ENCODE measurements around the gene FER.

FER gene

DNA sequence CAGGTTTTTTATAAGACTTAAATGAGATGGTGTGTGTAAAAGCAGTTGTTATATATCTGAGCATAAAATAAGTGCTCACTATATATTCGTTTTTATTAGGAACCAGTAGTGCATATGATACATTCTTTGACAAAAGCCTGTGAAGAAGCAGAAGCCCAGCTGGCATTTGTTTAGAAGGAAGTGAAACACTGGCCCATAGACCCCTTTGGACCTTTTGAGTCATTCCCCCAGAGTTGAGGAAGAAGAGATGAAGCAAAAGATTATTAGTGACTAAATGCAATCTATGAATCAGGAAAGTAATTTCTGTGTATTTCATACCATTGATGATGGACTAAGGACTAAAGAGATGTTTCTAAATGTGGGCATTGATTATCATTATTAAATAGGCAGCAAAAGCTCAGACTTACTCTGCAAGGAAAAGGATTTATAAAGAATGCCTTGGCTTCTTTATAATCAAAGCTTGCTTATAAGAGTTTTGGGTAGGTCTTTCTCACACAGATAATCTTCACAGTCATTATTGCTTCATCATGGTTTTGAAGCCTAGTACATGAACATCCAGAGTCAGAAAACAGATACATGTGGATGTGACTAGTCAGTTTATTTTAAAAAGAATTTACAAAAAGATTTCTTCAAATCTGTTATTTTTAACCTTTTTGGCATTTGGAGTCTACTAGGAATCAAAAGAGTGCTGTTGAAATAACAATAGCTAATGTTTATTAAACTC is 16.9 kb upstream of the FER start:
- no peak overlapping the region for H3K27ac ChIP-seq
- TF ChIP-seq, protein P1, sequence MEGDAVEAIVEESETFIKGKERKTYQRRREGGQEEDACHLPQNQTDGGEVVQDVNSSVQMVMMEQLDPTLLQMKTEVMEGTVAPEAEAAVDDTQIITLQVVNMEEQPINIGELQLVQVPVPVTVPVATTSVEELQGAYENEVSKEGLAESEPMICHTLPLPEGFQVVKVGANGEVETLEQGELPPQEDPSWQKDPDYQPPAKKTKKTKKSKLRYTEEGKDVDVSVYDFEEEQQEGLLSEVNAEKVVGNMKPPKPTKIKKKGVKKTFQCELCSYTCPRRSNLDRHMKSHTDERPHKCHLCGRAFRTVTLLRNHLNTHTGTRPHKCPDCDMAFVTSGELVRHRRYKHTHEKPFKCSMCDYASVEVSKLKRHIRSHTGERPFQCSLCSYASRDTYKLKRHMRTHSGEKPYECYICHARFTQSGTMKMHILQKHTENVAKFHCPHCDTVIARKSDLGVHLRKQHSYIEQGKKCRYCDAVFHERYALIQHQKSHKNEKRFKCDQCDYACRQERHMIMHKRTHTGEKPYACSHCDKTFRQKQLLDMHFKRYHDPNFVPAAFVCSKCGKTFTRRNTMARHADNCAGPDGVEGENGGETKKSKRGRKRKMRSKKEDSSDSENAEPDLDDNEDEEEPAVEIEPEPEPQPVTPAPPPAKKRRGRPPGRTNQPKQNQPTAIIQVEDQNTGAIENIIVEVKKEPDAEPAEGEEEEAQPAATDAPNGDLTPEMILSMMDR (conservative IDR thresholded peaks at IDR 0.05): no peak
- no peak for TF ChIP-seq ZFX (IDR thresholded peaks at IDR 0.05)

DNA sequence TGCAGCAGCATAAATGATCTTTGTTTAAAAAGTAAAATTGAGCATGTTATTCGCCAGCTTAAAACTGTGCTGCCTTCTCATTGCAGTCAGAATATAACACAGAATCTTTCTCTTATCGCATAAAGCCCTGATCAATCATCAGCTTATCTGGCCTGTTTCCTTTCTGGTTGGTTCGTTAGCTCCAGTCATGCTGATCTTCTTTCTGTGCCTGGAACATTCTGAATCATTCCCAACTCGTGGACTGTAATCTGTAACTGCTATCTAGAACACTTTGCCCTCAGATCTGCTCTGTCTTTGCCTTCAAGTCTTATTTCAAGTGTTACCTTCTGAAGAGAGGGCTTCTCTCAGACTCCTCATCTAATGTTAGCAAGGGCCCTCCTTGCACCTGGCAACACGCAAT is 11.9 kb upstream of the FER start:
- no peak for TF ChIP-seq ZFX (IDR thresholded peaks at IDR 0.05)
- TF ChIP-seq, protein P1 (conservative IDR thresholded peaks at IDR 0.05): no peak
- H3K27ac ChIP-seq: no peak overlapping the region

DNA sequence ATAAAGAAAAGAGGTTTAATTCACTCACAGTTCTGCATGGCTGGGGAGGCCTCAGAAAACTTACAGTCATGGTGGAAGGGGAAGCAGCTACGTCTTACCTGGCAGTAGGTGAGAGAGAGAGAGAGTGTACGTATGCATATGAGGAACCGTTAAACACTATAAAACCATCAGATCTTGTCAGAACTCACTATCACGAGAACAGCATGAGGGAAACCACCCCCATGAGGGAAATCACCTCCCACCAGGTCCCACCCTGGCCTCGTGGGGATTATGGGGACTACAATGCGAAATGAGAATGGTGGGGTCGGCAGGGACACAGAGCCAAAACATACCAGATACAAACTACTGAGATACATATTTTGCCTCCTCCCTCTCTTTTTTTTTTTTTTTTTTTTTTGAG is 10.8 kb upstream of the FER start:
- TF ChIP-seq, protein P1 (conservative IDR thresholded peaks at IDR 0.05): no peak
- TF ChIP-seq ZFX (IDR thresholded peaks at IDR 0.05): no peak
- H3K27ac ChIP-seq: no peak overlapping the region

DNA sequence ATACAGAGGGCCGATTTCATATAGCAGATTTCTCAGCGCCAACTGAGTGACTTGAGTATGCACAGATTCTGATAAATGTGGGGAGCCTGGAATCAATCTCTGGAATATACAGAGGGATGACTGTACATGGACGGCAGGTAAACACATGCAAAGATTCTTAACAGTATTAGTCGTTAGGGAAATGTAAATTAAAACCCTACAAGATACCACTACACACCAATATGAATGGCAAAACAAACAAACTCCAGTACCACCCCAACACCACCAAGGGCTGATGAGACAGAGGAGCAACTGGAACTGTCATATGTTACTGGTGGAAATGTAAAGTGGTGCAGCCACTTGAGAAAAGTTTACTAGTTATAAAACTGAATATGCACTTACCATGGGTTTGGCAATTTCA is 8.3 kb upstream of the FER start:
- TF ChIP-seq, protein P1 (conservative IDR thresholded peaks at IDR 0.05): no peak
- no peak for TF ChIP-seq ZFX (IDR thresholded peaks at IDR 0.05)
- H3K27ac ChIP-seq: no peak overlapping the region

DNA sequence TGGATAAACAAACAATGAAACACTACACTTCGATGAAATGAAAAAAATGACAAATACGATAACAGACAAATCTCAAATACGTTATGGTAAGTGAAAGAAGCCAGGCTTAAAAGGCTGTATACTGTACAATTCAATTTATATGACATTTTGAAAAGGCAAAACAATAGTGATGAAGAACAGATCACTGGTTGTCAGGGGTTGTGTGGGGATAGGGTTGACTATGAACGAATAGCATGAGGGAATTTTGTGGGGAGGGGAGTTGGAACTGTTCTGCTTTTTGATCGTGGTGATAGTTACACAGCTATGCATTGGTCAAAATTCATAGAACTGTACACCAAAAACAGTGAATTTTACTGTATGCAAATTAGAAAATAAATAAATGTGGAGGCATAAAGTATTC is 7.8 kb upstream of the FER start:
- no peak overlapping the region for H3K27ac ChIP-seq
- TF ChIP-seq, protein P1 (conservative IDR thresholded peaks at IDR 0.05): no peak
- TF ChIP-seq ZFX (IDR thresholded peaks at IDR 0.05): no peak

DNA sequence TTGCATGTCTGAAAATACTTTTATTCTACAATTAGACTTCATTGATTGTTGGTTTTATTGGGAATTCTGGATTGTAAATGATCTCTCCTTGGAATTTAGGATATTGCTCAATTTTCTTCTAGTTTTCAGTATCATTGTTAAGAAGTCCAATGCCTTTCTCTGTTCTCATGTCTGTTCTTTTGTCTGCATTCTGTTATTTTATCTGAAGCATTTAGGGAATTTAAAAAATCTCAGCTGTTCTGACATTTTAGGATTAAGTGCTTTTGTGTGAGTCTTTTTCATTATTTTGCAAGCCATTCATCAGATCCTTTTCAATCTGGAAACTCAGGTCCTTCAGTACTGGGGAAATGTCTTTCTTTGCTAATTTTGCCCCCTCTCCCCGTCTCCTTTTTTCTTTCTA is 4.4 kb upstream of the FER start:
- TF ChIP-seq, protein P1 (conservative IDR thresholded peaks at IDR 0.05): no peak
- no peak for TF ChIP-seq ZFX (IDR thresholded peaks at IDR 0.05)
- H3K27ac ChIP-seq: no peak overlapping the region

DNA sequence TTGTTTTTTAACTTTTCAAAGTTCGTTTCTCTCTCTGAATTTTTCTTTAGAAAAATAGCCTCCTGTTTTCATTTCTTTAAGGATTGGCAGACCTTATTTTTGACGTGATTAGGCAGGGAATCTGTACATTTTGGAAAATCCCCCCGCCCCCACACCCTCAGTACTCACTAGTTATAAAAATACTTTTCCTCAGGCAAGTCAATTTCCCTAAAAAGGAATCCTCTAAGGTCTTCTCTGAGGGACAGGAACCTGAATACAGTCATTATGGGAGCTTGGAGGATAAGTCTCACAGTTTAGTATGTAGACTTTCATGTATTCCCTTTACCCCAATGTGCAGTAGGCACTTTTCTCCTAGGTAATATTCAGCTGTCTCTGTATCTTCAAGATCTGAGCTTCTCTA is 3.9 kb upstream of the FER start:
- no peak for TF ChIP-seq ZFX (IDR thresholded peaks at IDR 0.05)
- TF ChIP-seq, protein P1 (conservative IDR thresholded peaks at IDR 0.05): no peak
- no peak overlapping the region for H3K27ac ChIP-seq
